ENCODE measurements around the gene FSTL4. TPM values are rescaled to one million over a fixed set of nuclear protein-coding genes. Genes with fewer than 3 reads are reported as not detected.

The FSTL4 gene
- polyA plus RNA-seq, 1 donor (not counting 4 experiments of a cell fraction or from before 2014, with no cell fraction given): 1.7 TPM

- peaks cover 8% of the 10 kb centered on the region for H3K27me3 ChIP-seq (ENCODE audit: control insufficient read depth, extremely low read depth, insufficient read depth, low read length)
- no peak for DNase-seq (ENCODE audit: low read depth, low spot score)
- H3K79me2 ChIP-seq (ENCODE audit: control insufficient read depth, insufficient read depth, low read length): no peaks in the 10 kb centered on the region
- H3K9me1 ChIP-seq (ENCODE audit: control insufficient read depth, extremely low read depth, insufficient read depth, low read length): peaks cover 2% of the 10 kb centered on the region
- H2AFZ ChIP-seq (ENCODE audit: control insufficient read depth, low read length): no peak overlapping the region
- H3K4me3 ChIP-seq (ENCODE audit: control insufficient read depth in 2 of 3, extremely low read depth in 1 of 3, insufficient read depth in 2 of 3, low read depth in 1 of 3, low read length in 3 of 3): no peak overlapping the region
- no peak overlapping the region for H3K27ac ChIP-seq (ENCODE audit: control insufficient read depth, insufficient read depth, low read length)
- H3K9ac ChIP-seq (ENCODE audit: control insufficient read depth, extremely low read depth, insufficient read depth, low read length): no peak overlapping the region
- no peak overlapping the region for H3K4me2 ChIP-seq (ENCODE audit: control insufficient read depth, extremely low read depth, insufficient read depth, low read depth, low read length)
- FAIRE-seq: no peak
- TF ChIP-seq CTCF (optimal IDR thresholded peaks at IDR 0.05 in 1 of 3, IDR thresholded peaks at IDR 0.05 in 1 of 3, conservative IDR thresholded peaks at IDR 0.05 in 1 of 3; ENCODE audit: extremely low read depth in 1 of 3, insufficient read depth in 2 of 3, low read length in 3 of 3) (no peak), EZH2 (IDR thresholded peaks at IDR 0.05; ENCODE audit: low read length) (no peak)
- no peaks in the 10 kb centered on the region for H3K36me3 ChIP-seq (ENCODE audit: control insufficient read depth in 2 of 2, extremely low read depth in 1 of 2, insufficient read depth in 2 of 2, low read length in 2 of 2)
- H4K20me1 ChIP-seq (ENCODE audit: control insufficient read depth, extremely low read depth, insufficient read depth, low read length): no peaks in the 10 kb centered on the region
- dilution Hi-C loops (cut with MboI; ENCODE audit: extremely low pct_ligation_motif_present, low sequenced_read_pairs): no loop called here
- no peaks in the 10 kb centered on the region for H3K9me3 ChIP-seq (ENCODE audit: control insufficient read depth, low read depth, low read length)
- no peaks in the 10 kb centered on the region for H3K4me1 ChIP-seq (ENCODE audit: control insufficient read depth, extremely low read depth, insufficient read depth, low read length)
Measured at GRCh38 chr5:133497608-133498348, 114.6 kb downstream of the FSTL4 start.

DNA sequence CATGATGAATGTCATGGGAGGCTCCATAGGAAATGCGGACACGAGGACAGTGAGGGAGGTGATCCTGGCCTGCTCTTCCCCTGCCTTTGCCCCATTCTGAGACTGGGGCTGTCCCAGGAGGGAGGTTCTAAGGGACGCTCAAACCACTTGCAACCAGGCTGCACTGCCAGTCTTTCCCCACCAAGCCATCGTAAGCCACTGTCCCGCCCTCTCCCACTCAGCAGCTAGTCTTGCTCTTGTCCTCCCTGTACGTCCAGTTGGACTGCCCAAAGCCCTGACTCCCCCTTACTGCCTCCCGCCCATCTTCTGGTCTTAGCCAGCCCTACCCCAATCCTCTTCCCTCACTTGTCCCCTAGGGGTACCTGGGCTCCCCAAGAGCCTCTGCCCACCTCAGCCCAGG, 115.7 kb downstream of the FSTL4 start:
- H3K27me3 ChIP-seq (ENCODE audit: control insufficient read depth, extremely low read depth, insufficient read depth, low read length): peaks cover 8% of the 10 kb centered on the region
- H3K9me1 ChIP-seq (ENCODE audit: control insufficient read depth, extremely low read depth, insufficient read depth, low read length): peaks cover 2% of the 10 kb centered on the region
- H2AFZ ChIP-seq (ENCODE audit: control insufficient read depth, low read length): no peak overlapping the region
- H3K4me3 ChIP-seq (ENCODE audit: control insufficient read depth in 2 of 3, extremely low read depth in 1 of 3, insufficient read depth in 2 of 3, low read depth in 1 of 3, low read length in 3 of 3): no peak overlapping the region
- no peak overlapping the region for H3K4me2 ChIP-seq (ENCODE audit: control insufficient read depth, extremely low read depth, insufficient read depth, low read depth, low read length)
- H3K9me3 ChIP-seq (ENCODE audit: control insufficient read depth, low read depth, low read length): no peaks in the 10 kb centered on the region
- H3K36me3 ChIP-seq (ENCODE audit: control insufficient read depth in 2 of 2, extremely low read depth in 1 of 2, insufficient read depth in 2 of 2, low read length in 2 of 2): no peaks in the 10 kb centered on the region
- DNase-seq (ENCODE audit: low read depth, low spot score) (no peak), FAIRE-seq (no peak)
- no peak overlapping the region for H3K9ac ChIP-seq (ENCODE audit: control insufficient read depth, extremely low read depth, insufficient read depth, low read length)
- H3K79me2 ChIP-seq (ENCODE audit: control insufficient read depth, insufficient read depth, low read length): no peaks in the 10 kb centered on the region
- no peak overlapping the region for H3K27ac ChIP-seq (ENCODE audit: control insufficient read depth, insufficient read depth, low read length)
- H4K20me1 ChIP-seq (ENCODE audit: control insufficient read depth, extremely low read depth, insufficient read depth, low read length): no peaks in the 10 kb centered on the region
- TF ChIP-seq CTCF (optimal IDR thresholded peaks at IDR 0.05 in 1 of 3, IDR thresholded peaks at IDR 0.05 in 1 of 3, conservative IDR thresholded peaks at IDR 0.05 in 1 of 3; ENCODE audit: extremely low read depth in 1 of 3, insufficient read depth in 2 of 3, low read length in 3 of 3): no peak
- no peak for TF ChIP-seq EZH2 (IDR thresholded peaks at IDR 0.05; ENCODE audit: low read length)
- dilution Hi-C loops (cut with MboI; ENCODE audit: extremely low pct_ligation_motif_present, low sequenced_read_pairs): no loop called here
- no peaks in the 10 kb centered on the region for H3K4me1 ChIP-seq (ENCODE audit: control insufficient read depth, extremely low read depth, insufficient read depth, low read length)

Measured in keratinocyte (primary cell).